Hepatocyte (in vitro differentiated cells): ENCODE data around the gene MAP3K5.

Experiments
- CTCF ChIP-seq: fragments of 200-600 bp; sonication (generic); IDR thresholded peaks from 2 replicates; pipeline ENCODE4 v1.5.1; 2016; ENCODE audit warnings: antibody characterized with exemption, mild to moderate bottlenecking; ENCODE audit not compliant: poor library complexity
- EZH2 ChIP-seq: fragments of 200-600 bp; sonication (generic); IDR thresholded peaks from 2 replicates; pipeline ENCODE4 v1.6.1; 2016; ENCODE audit warnings: antibody characterized with exemption, mild to moderate bottlenecking, borderline replicate concordance

GRCh38 chr6:136795386-136795785 is 3.1 kb upstream of the MAP3K5 start:
- no peak for TF ChIP-seq CTCF
- no peak for TF ChIP-seq EZH2
